Astrocyte (in vitro differentiated cells and primary cell): Measurements from ENCODE around the gene PBX1. TPM values are rescaled to one million over a fixed set of nuclear protein-coding genes. Genes with fewer than 3 reads are reported as not detected.

ENCODE experiments used
- DNase-seq: peaks from one replicate; pipeline ENCODE4 v3.0.0-alpha.2; 2010; ENCODE audit warnings: low read depth
- FAIRE-seq: peaks from 2 replicates; lab custom pipeline; 2011; peaks lifted over from hg19 to GRCh38; lab: Jason Lieb, UNC
- H2AFZ ChIP-seq: 2 replicates; pipeline ENCODE4 v1.6.0; 2012; ENCODE audit warnings: low read depth, low read length, inconsistent platforms
- H3K27ac ChIP-seq: 2 replicates; pipeline ENCODE4 v1.5.1; 2011; ENCODE audit warnings: low read depth, low read length, inconsistent platforms
- H3K27me3 ChIP-seq: 2 replicates; pipeline ENCODE4 v1.6.0; 2011; ENCODE audit warnings: low read length, inconsistent platforms; ENCODE audit not compliant: insufficient read depth
- H3K36me3 ChIP-seq: 2 replicates; pipeline ENCODE4 v1.5.1; 2011; ENCODE audit warnings: low read length, inconsistent platforms; ENCODE audit not compliant: insufficient read depth
- H3K4me1 ChIP-seq: 2 replicates; pipeline ENCODE4 v1.5.1; 2011; ENCODE audit warnings: low read length, inconsistent platforms; ENCODE audit not compliant: insufficient read depth
- H3K4me2 ChIP-seq: 2 replicates; pipeline ENCODE4 v1.6.0; 2012; ENCODE audit warnings: low read length, inconsistent platforms
- H3K4me3 ChIP-seq: 2 replicates; pipeline ENCODE4 v1.5.1; 2011; ENCODE audit warnings: low read depth, mild to moderate bottlenecking, low read length, inconsistent platforms; ENCODE audit not compliant: insufficient read depth
- H3K79me2 ChIP-seq: 2 replicates; pipeline ENCODE4 v1.6.0; 2012; ENCODE audit warnings: mild to moderate bottlenecking, low read length, inconsistent platforms; ENCODE audit not compliant: insufficient read depth
- H3K9ac ChIP-seq: 2 replicates; pipeline ENCODE4 v1.6.0; 2012; ENCODE audit warnings: mild to moderate bottlenecking, low read length, inconsistent platforms
- H3K9me3 ChIP-seq: 2 replicates; pipeline ENCODE4 v1.5.1; 2012; ENCODE audit warnings: low read depth, mild to moderate bottlenecking, low read length, inconsistent platforms; ENCODE audit not compliant: insufficient read depth
- H4K20me1 ChIP-seq: 2 replicates; pipeline ENCODE4 v1.6.0; 2012; ENCODE audit warnings: low read length, inconsistent platforms; ENCODE audit not compliant: insufficient read depth
- H3K27ac Mint-ChIP-seq: one replicate; pipeline ENCODE4 v1.8.0; 2021; ENCODE audit warnings: mild to moderate bottlenecking, mixed read lengths; ENCODE audit not compliant: unreplicated experiment
- H3K27me3 Mint-ChIP-seq: one replicate; pipeline ENCODE4 v1.8.0; 2021; ENCODE audit warnings: low read depth, mixed read lengths; ENCODE audit not compliant: unreplicated experiment
- H3K36me3 Mint-ChIP-seq: one replicate; pipeline ENCODE4 v1.8.0; 2021; ENCODE audit warnings: low read depth, mixed read lengths; ENCODE audit not compliant: unreplicated experiment
- H3K4me1 Mint-ChIP-seq: one replicate; pipeline ENCODE4 v1.8.0; 2021; ENCODE audit warnings: low read depth, mixed read lengths; ENCODE audit not compliant: unreplicated experiment
- H3K4me3 Mint-ChIP-seq: one replicate; pipeline ENCODE4 v1.8.0; 2021; ENCODE audit warnings: mild to moderate bottlenecking, moderate library complexity, mixed read lengths; ENCODE audit not compliant: unreplicated experiment
- H3K9me3 Mint-ChIP-seq: one replicate; pipeline ENCODE4 v1.8.0; 2021; ENCODE audit warnings: mild to moderate bottlenecking, mixed read lengths; ENCODE audit not compliant: unreplicated experiment
- EZH2 ChIP-seq: IDR thresholded peaks from 2 replicates; pipeline ENCODE4 v1.6.1; 2012; ENCODE audit warnings: mild to moderate bottlenecking, low read length, inconsistent platforms; ENCODE audit not compliant: insufficient read depth
- total RNA-seq: library from RNA; stranded (reverse); gene quantifications from 2 replicates; pipeline ENCODE4 v1.2.1, GENCODE V29; 2021
- TF ChIP-seq, protein P1 (sequence below): IDR thresholded peaks from 2 replicates; pipeline ENCODE4 v1.5.1; 2011; ENCODE audit warnings: low read depth, mild to moderate bottlenecking, inconsistent platforms, low read length, moderate library complexity; ENCODE audit not compliant: insufficient read depth

Gene PBX1
- total RNA-seq, 1 donor from 2014 or later = 37.2 TPM

DNA sequence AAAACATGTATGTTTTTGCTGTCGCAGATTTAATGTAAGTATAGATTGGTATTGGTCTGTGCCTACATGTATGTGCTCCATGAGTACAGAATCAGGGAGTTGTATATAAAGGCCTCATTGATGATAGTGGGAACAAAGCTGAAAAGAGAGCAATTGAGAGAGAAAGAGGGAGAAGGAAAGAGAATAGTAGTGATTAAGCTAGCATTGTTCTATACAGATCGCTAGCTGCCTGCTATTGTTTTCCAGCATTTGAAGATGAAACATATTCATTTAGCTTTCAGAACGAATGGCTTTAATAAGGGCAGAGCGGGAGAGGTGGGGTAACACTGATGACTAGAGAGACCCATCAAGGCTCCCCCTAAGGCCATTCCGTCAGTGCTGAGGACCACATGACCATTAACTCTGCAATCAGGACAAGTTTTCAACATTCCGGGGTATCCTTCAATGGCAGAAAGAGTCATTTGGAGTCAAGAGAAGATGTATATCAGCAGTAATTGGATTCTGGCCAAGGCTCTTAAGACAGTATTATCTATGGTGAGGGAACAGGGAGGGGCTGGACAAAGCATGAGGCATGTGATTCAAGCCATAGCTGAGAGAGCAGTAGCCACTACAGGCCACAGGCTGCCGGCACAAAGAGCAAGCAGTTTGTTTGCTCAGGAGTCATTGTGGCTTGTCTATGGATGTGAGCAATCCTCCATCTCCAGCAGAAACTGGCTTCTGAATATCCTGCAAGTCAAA is 176.5 kb downstream of the PBX1 start:
- FAIRE-seq (no peak), DNase-seq (peak; percentile 63)
- no peaks in the 10 kb centered on the region for H3K36me3 ChIP-seq
- Mint-ChIP-seq H3K36me3 (no peaks in the 10 kb centered on the region), H3K27me3 (no peaks in the 10 kb centered on the region), H3K4me1 (peaks cover 25% of the 10 kb centered on the region), H3K4me3 (no peak overlapping the region), H3K9me3 (no peaks in the 10 kb centered on the region), H3K27ac (peak overlapping the region; percentile 22)
- no peak overlapping the region for H3K4me3 ChIP-seq
- no peaks in the 10 kb centered on the region for H4K20me1 ChIP-seq
- no peaks in the 10 kb centered on the region for H3K9me3 ChIP-seq
- no peak overlapping the region for H2AFZ ChIP-seq
- no peak overlapping the region for H3K9ac ChIP-seq
- no peak overlapping the region for H3K27ac ChIP-seq
- no peaks in the 10 kb centered on the region for H3K79me2 ChIP-seq
- H3K4me2 ChIP-seq = no peak overlapping the region
- H3K4me1 ChIP-seq = peaks cover 13% of the 10 kb centered on the region
- TF ChIP-seq, protein P1, sequence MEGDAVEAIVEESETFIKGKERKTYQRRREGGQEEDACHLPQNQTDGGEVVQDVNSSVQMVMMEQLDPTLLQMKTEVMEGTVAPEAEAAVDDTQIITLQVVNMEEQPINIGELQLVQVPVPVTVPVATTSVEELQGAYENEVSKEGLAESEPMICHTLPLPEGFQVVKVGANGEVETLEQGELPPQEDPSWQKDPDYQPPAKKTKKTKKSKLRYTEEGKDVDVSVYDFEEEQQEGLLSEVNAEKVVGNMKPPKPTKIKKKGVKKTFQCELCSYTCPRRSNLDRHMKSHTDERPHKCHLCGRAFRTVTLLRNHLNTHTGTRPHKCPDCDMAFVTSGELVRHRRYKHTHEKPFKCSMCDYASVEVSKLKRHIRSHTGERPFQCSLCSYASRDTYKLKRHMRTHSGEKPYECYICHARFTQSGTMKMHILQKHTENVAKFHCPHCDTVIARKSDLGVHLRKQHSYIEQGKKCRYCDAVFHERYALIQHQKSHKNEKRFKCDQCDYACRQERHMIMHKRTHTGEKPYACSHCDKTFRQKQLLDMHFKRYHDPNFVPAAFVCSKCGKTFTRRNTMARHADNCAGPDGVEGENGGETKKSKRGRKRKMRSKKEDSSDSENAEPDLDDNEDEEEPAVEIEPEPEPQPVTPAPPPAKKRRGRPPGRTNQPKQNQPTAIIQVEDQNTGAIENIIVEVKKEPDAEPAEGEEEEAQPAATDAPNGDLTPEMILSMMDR = no peak
- TF ChIP-seq EZH2 = no peak
- H3K27me3 ChIP-seq = no peaks in the 10 kb centered on the region

DNA sequence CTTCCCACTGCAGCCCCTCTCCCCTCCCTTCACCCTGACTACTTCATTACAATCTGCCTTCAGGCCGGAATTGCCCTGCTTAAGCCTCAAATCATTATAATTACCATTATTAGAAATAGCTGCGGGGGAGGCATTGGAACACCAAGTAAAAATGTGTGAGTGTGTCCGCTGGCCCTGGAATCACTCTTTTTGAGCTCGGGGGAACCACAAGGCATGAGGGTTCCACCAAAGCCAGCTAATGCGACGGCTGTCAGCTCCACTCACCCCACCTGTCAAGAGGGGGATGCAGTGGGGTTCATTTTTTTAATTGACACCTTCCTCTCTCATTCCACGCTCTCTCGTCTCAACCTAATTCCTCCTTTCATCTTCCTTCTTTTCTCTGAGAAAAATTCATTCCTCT is 177.2 kb downstream of the PBX1 start:
- Histone ChIP-seq H3K36me3 (no peaks in the 10 kb centered on the region), H3K4me1 (peaks cover 13% of the 10 kb centered on the region), H3K27ac (no peak overlapping the region), H3K9ac (no peak overlapping the region), H4K20me1 (no peaks in the 10 kb centered on the region), H3K79me2 (no peaks in the 10 kb centered on the region), H3K4me2 (no peak overlapping the region), H3K27me3 (no peaks in the 10 kb centered on the region), H2AFZ (no peak overlapping the region), H3K9me3 (no peaks in the 10 kb centered on the region), H3K4me3 (no peak overlapping the region)
- FAIRE-seq (no peak), DNase-seq (no peak)
- H3K9me3 Mint-ChIP-seq = no peaks in the 10 kb centered on the region
- TF ChIP-seq EZH2 = no peak
- TF ChIP-seq, protein P1 = no peak
- no peak overlapping the region for H3K4me3 Mint-ChIP-seq
- peaks cover 25% of the 10 kb centered on the region for H3K4me1 Mint-ChIP-seq
- no peaks in the 10 kb centered on the region for H3K36me3 Mint-ChIP-seq
- H3K27ac Mint-ChIP-seq = peak overlapping the region; percentile 22
- no peaks in the 10 kb centered on the region for H3K27me3 Mint-ChIP-seq

DNA sequence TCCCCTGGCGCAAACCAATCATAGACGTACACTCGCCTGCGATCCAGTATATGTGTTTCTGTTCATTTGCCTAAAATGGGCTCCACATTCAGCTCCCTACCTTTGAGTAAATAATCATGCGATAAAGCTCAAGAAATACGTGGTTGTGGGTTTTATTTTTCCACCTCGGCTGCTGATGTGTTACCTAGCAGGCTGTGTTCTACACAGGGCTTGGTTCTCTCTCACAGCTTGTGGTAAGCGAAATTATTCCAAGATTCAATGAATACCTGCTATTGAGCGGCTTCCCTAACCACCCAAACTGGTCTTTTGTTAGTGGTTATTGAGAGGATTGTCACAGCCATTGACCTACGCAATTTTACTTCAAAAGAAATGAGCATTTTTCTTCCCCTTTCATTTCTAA is 180.2 kb downstream of the PBX1 start:
- H3K36me3 ChIP-seq = no peaks in the 10 kb centered on the region
- Mint-ChIP-seq H3K4me1 (peaks cover 16% of the 10 kb centered on the region), H3K27me3 (no peaks in the 10 kb centered on the region), H3K4me3 (no peak overlapping the region), H3K36me3 (no peaks in the 10 kb centered on the region), H3K9me3 (no peaks in the 10 kb centered on the region), H3K27ac (no peak overlapping the region)
- no peak overlapping the region for H3K4me2 ChIP-seq
- DNase-seq = no peak
- no peak overlapping the region for H3K27ac ChIP-seq
- no peak for FAIRE-seq
- H3K4me1 ChIP-seq = peaks cover 8% of the 10 kb centered on the region
- H3K4me3 ChIP-seq = no peak overlapping the region
- H3K79me2 ChIP-seq = no peaks in the 10 kb centered on the region
- no peaks in the 10 kb centered on the region for H3K27me3 ChIP-seq
- no peaks in the 10 kb centered on the region for H4K20me1 ChIP-seq
- H2AFZ ChIP-seq = no peak overlapping the region
- no peak for TF ChIP-seq EZH2
- TF ChIP-seq, protein P1 = no peak
- H3K9ac ChIP-seq = no peak overlapping the region
- H3K9me3 ChIP-seq = no peaks in the 10 kb centered on the region
